Measurements from ENCODE around the gene TLX2. TPM values are rescaled to one million over a fixed set of nuclear protein-coding genes. Genes with fewer than 3 reads are reported as not detected.
A peak's percentile ranks its signal among the peaks of the same experiment; 100 is the strongest.

Gene TLX2
- total and polyA plus RNA-seq, 2 of the 13 experiments (the other 11 are each of a cell fraction or from before 2014, with no cell fraction given): 0.05 to 0.20 TPM

GRCh38 chr2:74503506-74504475, 10.5 kb upstream of the TLX2 start (continued):
- TF ChIP-seq ZNF280D (CRISPR knock-in tag; IDR thresholded peaks at IDR 0.05) (no peak), ZNF337 (CRISPR knock-in tag; IDR thresholded peaks at IDR 0.05; ENCODE audit: borderline replicate concordance, low read depth) (0 out of 2 replicates have a peak, but pooled peaks have one; percentile 23), KDM2A (CRISPR knock-in tag; IDR thresholded peaks at IDR 0.05; ENCODE audit: borderline replicate concordance, low read depth) (no peak), RAD21 (CRISPR knock-in tag; IDR thresholded peaks at IDR 0.05) (peak; percentile 20; the same call in 1 of the 2 replicates), ZSCAN20 (CRISPR knock-in tag; IDR thresholded peaks at IDR 0.05; ENCODE audit: borderline replicate concordance) (0 out of 2 replicates have a peak, but pooled peaks have one; percentile 35), ZNF776 (CRISPR knock-in tag; IDR thresholded peaks at IDR 0.05) (no peak), KLF15 (CRISPR knock-in tag; IDR thresholded peaks at IDR 0.05; ENCODE audit: borderline replicate concordance) (0 out of 2 replicates have a peak, but pooled peaks have one; percentile 15)
- TF ChIP-seq, protein P1, sequence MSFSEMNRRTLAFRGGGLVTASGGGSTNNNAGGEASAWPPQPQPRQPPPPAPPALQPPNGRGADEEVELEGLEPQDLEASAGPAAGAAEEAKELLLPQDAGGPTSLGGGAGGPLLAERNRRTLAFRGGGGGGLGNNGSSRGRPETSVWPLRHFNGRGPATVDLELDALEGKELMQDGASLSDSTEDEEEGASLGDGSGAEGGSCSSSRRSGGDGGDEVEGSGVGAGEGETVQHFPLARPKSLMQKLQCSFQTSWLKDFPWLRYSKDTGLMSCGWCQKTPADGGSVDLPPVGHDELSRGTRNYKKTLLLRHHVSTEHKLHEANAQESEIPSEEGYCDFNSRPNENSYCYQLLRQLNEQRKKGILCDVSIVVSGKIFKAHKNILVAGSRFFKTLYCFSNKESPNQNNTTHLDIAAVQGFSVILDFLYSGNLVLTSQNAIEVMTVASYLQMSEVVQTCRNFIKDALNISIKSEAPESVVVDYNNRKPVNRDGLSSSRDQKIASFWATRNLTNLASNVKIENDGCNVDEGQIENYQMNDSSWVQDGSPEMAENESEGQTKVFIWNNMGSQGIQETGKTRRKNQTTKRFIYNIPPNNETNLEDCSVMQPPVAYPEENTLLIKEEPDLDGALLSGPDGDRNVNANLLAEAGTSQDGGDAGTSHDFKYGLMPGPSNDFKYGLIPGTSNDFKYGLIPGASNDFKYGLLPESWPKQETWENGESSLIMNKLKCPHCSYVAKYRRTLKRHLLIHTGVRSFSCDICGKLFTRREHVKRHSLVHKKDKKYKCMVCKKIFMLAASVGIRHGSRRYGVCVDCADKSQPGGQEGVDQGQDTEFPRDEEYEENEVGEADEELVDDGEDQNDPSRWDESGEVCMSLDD (CRISPR knock-in tag; IDR thresholded peaks at IDR 0.05; ENCODE audit: borderline replicate concordance): no peak
- TF ChIP-seq, protein P2, sequence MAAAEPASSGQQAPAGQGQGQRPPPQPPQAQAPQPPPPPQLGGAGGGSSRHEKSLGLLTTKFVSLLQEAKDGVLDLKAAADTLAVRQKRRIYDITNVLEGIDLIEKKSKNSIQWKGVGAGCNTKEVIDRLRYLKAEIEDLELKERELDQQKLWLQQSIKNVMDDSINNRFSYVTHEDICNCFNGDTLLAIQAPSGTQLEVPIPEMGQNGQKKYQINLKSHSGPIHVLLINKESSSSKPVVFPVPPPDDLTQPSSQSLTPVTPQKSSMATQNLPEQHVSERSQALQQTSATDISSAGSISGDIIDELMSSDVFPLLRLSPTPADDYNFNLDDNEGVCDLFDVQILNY (CRISPR knock-in tag; conservative IDR thresholded peaks at IDR 0.05): no peak
- TF ChIP-seq, protein P3, sequence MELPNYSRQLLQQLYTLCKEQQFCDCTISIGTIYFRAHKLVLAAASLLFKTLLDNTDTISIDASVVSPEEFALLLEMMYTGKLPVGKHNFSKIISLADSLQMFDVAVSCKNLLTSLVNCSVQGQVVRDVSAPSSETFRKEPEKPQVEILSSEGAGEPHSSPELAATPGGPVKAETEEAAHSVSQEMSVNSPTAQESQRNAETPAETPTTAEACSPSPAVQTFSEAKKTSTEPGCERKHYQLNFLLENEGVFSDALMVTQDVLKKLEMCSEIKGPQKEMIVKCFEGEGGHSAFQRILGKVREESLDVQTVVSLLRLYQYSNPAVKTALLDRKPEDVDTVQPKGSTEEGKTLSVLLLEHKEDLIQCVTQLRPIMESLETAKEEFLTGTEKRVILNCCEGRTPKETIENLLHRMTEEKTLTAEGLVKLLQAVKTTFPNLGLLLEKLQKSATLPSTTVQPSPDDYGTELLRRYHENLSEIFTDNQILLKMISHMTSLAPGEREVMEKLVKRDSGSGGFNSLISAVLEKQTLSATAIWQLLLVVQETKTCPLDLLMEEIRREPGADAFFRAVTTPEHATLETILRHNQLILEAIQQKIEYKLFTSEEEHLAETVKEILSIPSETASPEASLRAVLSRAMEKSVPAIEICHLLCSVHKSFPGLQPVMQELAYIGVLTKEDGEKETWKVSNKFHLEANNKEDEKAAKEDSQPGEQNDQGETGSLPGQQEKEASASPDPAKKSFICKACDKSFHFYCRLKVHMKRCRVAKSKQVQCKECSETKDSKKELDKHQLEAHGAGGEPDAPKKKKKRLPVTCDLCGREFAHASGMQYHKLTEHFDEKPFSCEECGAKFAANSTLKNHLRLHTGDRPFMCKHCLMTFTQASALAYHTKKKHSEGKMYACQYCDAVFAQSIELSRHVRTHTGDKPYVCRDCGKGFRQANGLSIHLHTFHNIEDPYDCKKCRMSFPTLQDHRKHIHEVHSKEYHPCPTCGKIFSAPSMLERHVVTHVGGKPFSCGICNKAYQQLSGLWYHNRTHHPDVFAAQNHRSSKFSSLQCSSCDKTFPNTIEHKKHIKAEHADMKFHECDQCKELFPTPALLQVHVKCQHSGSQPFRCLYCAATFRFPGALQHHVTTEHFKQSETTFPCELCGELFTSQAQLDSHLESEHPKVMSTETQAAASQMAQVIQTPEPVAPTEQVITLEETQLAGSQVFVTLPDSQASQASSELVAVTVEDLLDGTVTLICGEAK (IDR thresholded peaks at IDR 0.05): no peak
- TF ChIP-seq, protein P3 (CRISPR knock-in tag; IDR thresholded peaks at IDR 0.05): no peak

Measured in HepG2 (cell line).